ENCODE data around the gene ECHDC3. TPM values are rescaled to one million over a fixed set of nuclear protein-coding genes. Genes with fewer than 3 reads are reported as not detected.

Gene ECHDC3
- total and polyA plus RNA-seq, 2 of the 8 experiments (the other 6 are each of a cell fraction or from before 2014, with no cell fraction given) = 15.6 to 19.9 TPM

DNA sequence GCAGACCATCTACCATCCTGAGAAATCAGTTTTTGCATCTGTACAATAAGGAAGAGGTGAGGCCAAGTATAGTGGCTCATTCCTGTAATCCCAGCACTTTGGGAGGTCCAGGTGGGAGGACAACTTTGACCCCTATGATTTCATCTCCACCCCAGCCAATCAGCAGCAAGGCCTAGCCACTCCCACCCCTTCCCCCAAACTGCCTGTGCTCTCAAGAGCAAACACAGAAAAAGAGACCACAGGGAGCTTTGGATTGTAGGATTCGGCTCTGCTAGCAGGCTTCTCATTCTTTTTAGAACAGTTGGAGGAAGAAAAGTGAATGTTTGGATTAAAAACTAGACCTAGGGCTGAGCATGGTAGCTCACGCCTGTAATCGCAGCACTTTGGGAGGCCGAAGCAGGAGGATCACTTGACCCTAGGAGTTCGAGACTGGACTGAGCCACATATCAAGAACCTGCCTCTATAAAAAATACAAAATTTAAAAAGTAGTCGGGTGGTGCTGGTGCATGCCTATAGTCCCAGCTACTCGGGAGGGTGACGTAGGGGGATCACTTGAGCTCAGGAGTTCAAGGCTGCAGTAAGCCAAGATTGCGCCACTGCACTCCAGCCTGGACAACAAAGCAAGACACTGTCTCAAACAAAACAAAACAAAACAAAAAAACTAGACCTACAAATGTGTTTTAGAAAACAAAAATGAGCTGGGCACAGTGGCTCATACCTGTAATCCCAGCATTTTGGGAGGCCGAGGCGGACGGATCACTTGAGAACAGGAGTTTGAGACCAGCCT is 55.9 kb downstream of the ECHDC3 start:
- Histone ChIP-seq H3K9ac (replicated peaks in 1 of 4; ENCODE audit: extremely low read depth in 1 of 4, low read depth in 3 of 4, low read length in 3 of 4) (no peak overlapping the region), H2BK15ac (ENCODE audit: low read length) (no peak overlapping the region), H2BK12ac (ENCODE audit: low read depth, low read length) (0 out of 2 replicates have a peak overlapping the region, but pooled peaks have one; percentile 55), H3K36me3 (ENCODE audit: control insufficient read depth in 2 of 4, insufficient read depth in 4 of 4, low read length in 3 of 4) (no peaks in the 10 kb centered on the region), H3K4ac (replicated peaks; ENCODE audit: insufficient read length, low read depth, low read length) (no peak overlapping the region), H3K27ac (ENCODE audit: low read depth, low read length) (no peak overlapping the region), H2AFZ (ENCODE audit: low read length) (no peak overlapping the region), H3K14ac (ENCODE audit: insufficient read length) (no peak overlapping the region), H3K56ac (replicated peaks; ENCODE audit: insufficient read length, low read depth, low read length) (no peak overlapping the region), H3K79me1 (ENCODE audit: low read depth, low read length) (no peaks in the 10 kb centered on the region), H2BK20ac (ENCODE audit: low read length) (no peak overlapping the region), H4K20me1 (replicated peaks in 1 of 2; ENCODE audit: control insufficient read depth in 1 of 2, insufficient read depth in 2 of 2, low read length in 2 of 2) (no peaks in the 10 kb centered on the region), H3K79me2 (ENCODE audit: control insufficient read depth in 1 of 2, insufficient read depth in 2 of 2, low read length in 2 of 2) (no peaks in the 10 kb centered on the region), H3K27me3 (replicated peaks in 1 of 4; ENCODE audit: control insufficient read depth in 3 of 4, extremely low read depth in 1 of 4, insufficient read depth in 3 of 4, low read length in 3 of 4) (no peaks in the 10 kb centered on the region), H4K91ac (replicated peaks; ENCODE audit: insufficient read length, low read length) (peak overlapping the region; percentile 33), H3K18ac (ENCODE audit: extremely low read depth, low read length) (no peak overlapping the region; the same call in 1 of the 2 replicates), H2BK120ac (replicated peaks; ENCODE audit: low read depth, low read length) (no peak overlapping the region), H3K4me3 (ENCODE audit: extremely low read depth in 1 of 4, insufficient read depth in 2 of 4, low read depth in 3 of 4, low read length in 4 of 4) (no peak overlapping the region; a peak in 1 of 8 replicates), H2AK5ac (ENCODE audit: low read depth, low read length) (no peak overlapping the region; the same call in 1 of the 2 replicates), H2BK5ac (ENCODE audit: low read depth, low read length) (no peak overlapping the region), H3K4me1 (replicated peaks in 1 of 4; ENCODE audit: control insufficient read depth in 3 of 4, insufficient read depth in 4 of 4, low read length in 3 of 4) (peaks cover 0 to 7% (median 1%) of the 10 kb centered on the region in 4 experiments; a peak in 3 of 7 replicates), H3K23ac (ENCODE audit: insufficient read length) (no peak overlapping the region), H4K8ac (ENCODE audit: extremely low read depth, insufficient read depth, low read length) (no peak overlapping the region), H3K23me2 (ENCODE audit: low read depth, low read length) (no peaks in the 10 kb centered on the region), H3K9me3 (ENCODE audit: insufficient read depth in 2 of 2, low read depth in 1 of 2, low read length in 1 of 2) (peaks cover 0 to 6% of the 10 kb centered on the region in 2 experiments; a peak in 1 of 4 replicates), H3K4me2 (ENCODE audit: insufficient read depth in 1 of 2, low read depth in 2 of 2, low read length in 2 of 2) (no peak overlapping the region), H4K5ac (ENCODE audit: insufficient read length, low read depth, low read length) (no peak overlapping the region)
- POLR2A ChIA-PET (ENCODE audit: partially characterized antibody) = interaction anchor here (0.6 kb wide), 1 partner anchor 235 kb away, joined by 5 read pairs; no protein-coding TSS in a partner anchor
- CTCF ChIA-PET (ENCODE audit: partially characterized antibody) = interaction anchor here (0.7 to 7.8 kb wide), 8 partner anchors 9 to 188 kb away, joined by 3 to 55 read pairs (median 6); partner anchors contain the start of gene PROSER2
- DNase-seq (ENCODE audit: low read depth in 1 of 2, low spot score in 2 of 2) (no peak), FAIRE-seq (no peak)
- 78% methylated on average over 12 of the region's 12 CpGs; no CpG with 5 or more reads in 1 of the 2 experiments for WGBS, 2 experiments (ENCODE audit: extremely low coverage in 1 of 2, insufficient coverage in 1 of 2, insufficient read length in 1 of 2, insufficient replicate concordance in 2 of 2, low coverage in 1 of 2, low lambda C conversion rate in 2 of 2, missing lambda C conversion rate in 1 of 2)
- TF ChIP-seq EZH2 (IDR thresholded peaks at IDR 0.05; ENCODE audit: low read depth, low read length, severe bottlenecking) (no peak), SP1 (IDR thresholded peaks at IDR 0.05; ENCODE audit: low read depth, low read length) (no peak), POLR2A (IDR thresholded peaks at IDR 0.05; ENCODE audit: control extremely low read depth in 1 of 2, low read depth in 2 of 2, low read length in 2 of 2) (no peak), GTF2F1 (IDR thresholded peaks at IDR 0.05; ENCODE audit: borderline replicate concordance, low read depth, low read length) (no peak), BRCA1 (IDR thresholded peaks at IDR 0.05; ENCODE audit: low read depth, low read length) (no peak), ZNF274 (IDR thresholded peaks at IDR 0.05; ENCODE audit: borderline replicate concordance, extremely low read depth, low read length) (no peak), SAP30 (IDR thresholded peaks at IDR 0.05; ENCODE audit: insufficient read depth, insufficient replicate concordance, low read length) (no peak), ASH2L (IDR thresholded peaks at IDR 0.05; ENCODE audit: low read length) (no peak), SIRT6 (IDR thresholded peaks at IDR 0.05; ENCODE audit: low read length) (no peak), RXRA (IDR thresholded peaks at IDR 0.05; ENCODE audit: insufficient read depth, low read depth, low read length) (no peak), JUND (IDR thresholded peaks at IDR 0.05; ENCODE audit: low read length) (no peak), POU5F1 (IDR thresholded peaks at IDR 0.05; ENCODE audit: low read depth, low read length) (no peak), SUZ12 (IDR thresholded peaks at IDR 0.05; ENCODE audit: low read length) (no peak)

All from H1 (cell line).